Osteocyte (in vitro differentiated cells): ENCODE measurements around the gene NIPBL. TPM values are rescaled to one million over a fixed set of nuclear protein-coding genes. Genes with fewer than 3 reads are reported as not detected.

Experiments
- DNase-seq: peaks from one replicate; pipeline ENCODE4 v3.0.0; 2021; ENCODE audit warnings: mixed read lengths; ENCODE audit not compliant: unreplicated experiment; ENCODE audit errors: extremely low spot score
- H3K27ac Mint-ChIP-seq: one replicate; pipeline ENCODE4 v1.8.0; 2021; ENCODE audit warnings: mild to moderate bottlenecking, mixed read lengths; ENCODE audit not compliant: unreplicated experiment
- H3K27me3 Mint-ChIP-seq: one replicate; pipeline ENCODE4 v1.8.0; 2021; ENCODE audit warnings: mixed read lengths; ENCODE audit not compliant: unreplicated experiment
- H3K36me3 Mint-ChIP-seq: one replicate; pipeline ENCODE4 v1.8.0; 2021; ENCODE audit warnings: mixed read lengths; ENCODE audit not compliant: unreplicated experiment
- H3K4me1 Mint-ChIP-seq: one replicate; pipeline ENCODE4 v1.8.0; 2021; ENCODE audit warnings: mixed read lengths; ENCODE audit not compliant: unreplicated experiment
- H3K4me3 Mint-ChIP-seq: one replicate; pipeline ENCODE4 v1.8.0; 2021; ENCODE audit warnings: mild to moderate bottlenecking, moderate library complexity, mixed read lengths; ENCODE audit not compliant: unreplicated experiment
- H3K9me3 Mint-ChIP-seq: one replicate; pipeline ENCODE4 v1.8.0; 2021; ENCODE audit warnings: mixed read lengths; ENCODE audit not compliant: unreplicated experiment
- CTCF ChIP-seq: fragments of 200-600 bp; sonication (generic); IDR thresholded peaks from 2 replicates; pipeline ENCODE4 v1.5.0; 2021; ENCODE audit warnings: antibody characterized with exemption, mild to moderate bottlenecking, moderate library complexity
- long read RNA-seq: library from polyadenylated mRNA; unstranded; transcript quantifications from one replicate; pipeline ENCODE4 v2.0.0, GENCODE V29; 2021
- total RNA-seq: library from RNA; stranded (reverse); gene quantifications from 2 replicates; pipeline ENCODE4 v1.2.1, GENCODE V29; 2021

NIPBL gene
- total RNA-seq, result 52.2 and 53.4 TPM in 2 replicates
- long read RNA-seq, partial matches to known transcripts, result 39 of 41 reads
- long read RNA-seq, other reads (novel, unspliced or antisense), result 2 of 41 reads

GRCh38 chr5:36876299-36876964 is at the start of gene NIPBL:
NIPBL (plus strand) TSS chr5:36876769; CDS start chr5:36953697, 76,928 bp downstream.
- Mint-ChIP-seq H3K9me3 (no peaks in the 10 kb centered on the region), H3K36me3 (peaks cover 3% of the 10 kb centered on the region), H3K4me1 (peaks cover 56% of the 10 kb centered on the region), H3K4me3 (peak within 1 kb of the TSS; percentile 86), H3K27me3 (no peaks in the 10 kb centered on the region), H3K27ac (peak within 1 kb of the TSS; percentile 98)
- peak; percentile 95 for DNase-seq
- TF ChIP-seq CTCF, result no peak

GRCh38 chr5:36832274-36832673 is 44.3 kb upstream of the NIPBL start:
- no peak for DNase-seq
- no peak for TF ChIP-seq CTCF
- no peaks in the 10 kb centered on the region for H3K4me1 Mint-ChIP-seq
- H3K27ac Mint-ChIP-seq, result no peak overlapping the region
- H3K27me3 Mint-ChIP-seq, result peaks cover 41% of the 10 kb centered on the region
- no peak overlapping the region for H3K4me3 Mint-ChIP-seq
- H3K9me3 Mint-ChIP-seq, result no peaks in the 10 kb centered on the region
- H3K36me3 Mint-ChIP-seq, result no peaks in the 10 kb centered on the region

GRCh38 chr5:36836831-36837230 is 39.7 kb upstream of the NIPBL start:
- DNase-seq, result no peak
- H3K4me3 Mint-ChIP-seq, result no peak overlapping the region
- no peak overlapping the region for H3K27ac Mint-ChIP-seq
- TF ChIP-seq CTCF, result no peak
- H3K4me1 Mint-ChIP-seq, result no peaks in the 10 kb centered on the region
- H3K9me3 Mint-ChIP-seq, result peaks cover 9% of the 10 kb centered on the region
- peaks cover 46% of the 10 kb centered on the region for H3K27me3 Mint-ChIP-seq
- H3K36me3 Mint-ChIP-seq, result no peaks in the 10 kb centered on the region

- no peaks in the 10 kb centered on the region for H3K36me3 Mint-ChIP-seq
- H3K27ac Mint-ChIP-seq, result no peak overlapping the region
- no peaks in the 10 kb centered on the region for H3K4me1 Mint-ChIP-seq
- no peak overlapping the region for H3K4me3 Mint-ChIP-seq
- H3K9me3 Mint-ChIP-seq, result peaks cover 9% of the 10 kb centered on the region
- no peak for DNase-seq
- TF ChIP-seq CTCF, result no peak
- peaks cover 53% of the 10 kb centered on the region for H3K27me3 Mint-ChIP-seq
Observed at GRCh38 chr5:36839489-36840476, 36.8 kb upstream of the NIPBL start.

GRCh38 chr5:36841677-36842076 is 34.9 kb upstream of the NIPBL start:
- Mint-ChIP-seq H3K27ac (no peak overlapping the region), H3K4me3 (no peak overlapping the region), H3K27me3 (peaks cover 62% of the 10 kb centered on the region), H3K4me1 (no peaks in the 10 kb centered on the region), H3K36me3 (no peaks in the 10 kb centered on the region), H3K9me3 (peaks cover 9% of the 10 kb centered on the region)
- TF ChIP-seq CTCF, result no peak
- DNase-seq, result no peak
